NCI-H1092 treated with DMSO at 0.1 percent for 48 hours (cell line): ENCODE data around the gene SDCCAG8.

Source experiments
- DNase-seq: peaks from one replicate; lab custom pipeline; 2025; lab: John Stamatoyannopoulos, UW

The SDCCAG8 gene

GRCh38 chr1:243420946-243421685, 165.3 kb downstream of the SDCCAG8 start:
- DNase-seq, result peak; percentile 78

GRCh38 chr1:243421784-243422183, 165.9 kb downstream of the SDCCAG8 start:
- peak; percentile 90 for DNase-seq

- no peak for DNase-seq
Observed at GRCh38 chr1:243422362-243422761, 166.5 kb downstream of the SDCCAG8 start.

GRCh38 chr1:243428084-243428483, 172.2 kb downstream of the SDCCAG8 start:
- no peak for DNase-seq

GRCh38 chr1:243428617-243429342, 172.9 kb downstream of the SDCCAG8 start:
- no peak for DNase-seq

GRCh38 chr1:243431591-243431990, 175.8 kb downstream of the SDCCAG8 start:
- no peak for DNase-seq

- no peak for DNase-seq
Observed at GRCh38 chr1:243432136-243432535, 176.3 kb downstream of the SDCCAG8 start.

- DNase-seq, result no peak
Observed at GRCh38 chr1:243433737-243434370, 178.0 kb downstream of the SDCCAG8 start.

- DNase-seq, result no peak
Observed at GRCh38 chr1:243434594-243434993, 178.8 kb downstream of the SDCCAG8 start.

GRCh38 chr1:243435836-243436235, 180.0 kb downstream of the SDCCAG8 start:
- DNase-seq, result no peak

- no peak for DNase-seq
Observed at GRCh38 chr1:243438146-243438545, 182.3 kb downstream of the SDCCAG8 start.

- DNase-seq, result no peak
Observed at GRCh38 chr1:243438815-243439214, 183.0 kb downstream of the SDCCAG8 start.

- no peak for DNase-seq
Observed at GRCh38 chr1:243440406-243440805, 184.6 kb downstream of the SDCCAG8 start.

- no peak for DNase-seq
Observed at GRCh38 chr1:243441601-243442000, 185.8 kb downstream of the SDCCAG8 start.

- no peak for DNase-seq
Observed at GRCh38 chr1:243443557-243443956, 187.7 kb downstream of the SDCCAG8 start.

- DNase-seq, result no peak
Observed at GRCh38 chr1:243447347-243447746, 191.5 kb downstream of the SDCCAG8 start.

- DNase-seq, result no peak
Observed at GRCh38 chr1:243447844-243448243, 192.0 kb downstream of the SDCCAG8 start.

- no peak for DNase-seq
Observed at GRCh38 chr1:243449373-243449772, 193.5 kb downstream of the SDCCAG8 start.

GRCh38 chr1:243452092-243452491, 196.3 kb downstream of the SDCCAG8 start:
- DNase-seq, result no peak

- no peak for DNase-seq
Observed at GRCh38 chr1:243454328-243454997, 198.6 kb downstream of the SDCCAG8 start.

GRCh38 chr1:243455760-243456651, 200.2 kb downstream of the SDCCAG8 start:
- no peak for DNase-seq
